Thyroid gland (tissue), 4 donors: Measurements from ENCODE around the gene FGGY.

Experiments used
- POLR2A ChIP-seq, 2 donors: fragments of 450-650 bp; IDR thresholded peaks; one replicate each; pipeline ENCODE4 v1.6.1; 2017; ENCODE audit warnings: antibody characterized with exemption in 2 of 2, mild to moderate bottlenecking in 2 of 2, moderate library complexity in 1 of 2
- TF ChIP-seq, protein P1 (sequence below), 6 experiments: fragments of 200-600 bp in 3 of 6; fragments of 450-650 bp in 3 of 6; sonication (generic) in 3 of 6; IDR thresholded peaks; one replicate each; pipeline ENCODE4 v1.5.1; 2016 to 2019; ENCODE audit warnings: antibody characterized with exemption in 6 of 6, mild to moderate bottlenecking in 2 of 6, inconsistent platforms in 1 of 6, moderate library complexity in 1 of 6

DNA sequence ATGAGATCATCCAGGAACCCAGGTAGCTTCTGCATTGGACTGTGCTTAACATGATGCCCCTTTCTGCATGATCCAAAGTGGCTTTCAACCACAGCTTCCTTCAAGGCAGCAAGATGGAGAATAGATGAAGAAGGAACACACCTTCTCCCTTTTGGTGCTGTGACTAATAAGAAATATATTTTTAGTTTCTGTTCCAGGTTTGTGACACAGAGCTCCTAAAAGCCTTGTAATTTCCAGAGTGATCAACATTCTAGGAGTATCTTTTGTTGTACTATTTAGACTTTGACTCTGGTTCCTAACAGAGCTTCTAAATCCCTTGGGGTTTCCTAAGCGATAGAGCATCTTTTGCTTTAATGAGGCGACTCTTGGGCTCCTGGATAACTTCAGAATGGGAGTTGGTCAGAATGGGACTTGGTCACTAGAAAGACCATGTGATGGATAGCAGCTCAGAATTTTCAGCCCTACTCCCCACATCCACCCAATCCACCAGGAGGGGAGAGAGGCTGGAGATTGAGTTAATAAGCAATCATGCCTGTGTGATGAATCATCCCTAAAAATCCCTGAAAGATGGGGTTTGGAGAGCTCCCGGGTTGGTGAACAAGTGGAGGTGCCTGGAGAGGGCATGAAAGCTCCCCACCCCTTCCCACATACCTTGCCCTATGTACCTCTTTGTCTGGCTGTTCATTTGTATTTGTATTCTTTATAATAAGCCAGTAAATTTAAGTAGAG is 134.8 kb downstream of the FGGY start:
- TF ChIP-seq, protein P1, sequence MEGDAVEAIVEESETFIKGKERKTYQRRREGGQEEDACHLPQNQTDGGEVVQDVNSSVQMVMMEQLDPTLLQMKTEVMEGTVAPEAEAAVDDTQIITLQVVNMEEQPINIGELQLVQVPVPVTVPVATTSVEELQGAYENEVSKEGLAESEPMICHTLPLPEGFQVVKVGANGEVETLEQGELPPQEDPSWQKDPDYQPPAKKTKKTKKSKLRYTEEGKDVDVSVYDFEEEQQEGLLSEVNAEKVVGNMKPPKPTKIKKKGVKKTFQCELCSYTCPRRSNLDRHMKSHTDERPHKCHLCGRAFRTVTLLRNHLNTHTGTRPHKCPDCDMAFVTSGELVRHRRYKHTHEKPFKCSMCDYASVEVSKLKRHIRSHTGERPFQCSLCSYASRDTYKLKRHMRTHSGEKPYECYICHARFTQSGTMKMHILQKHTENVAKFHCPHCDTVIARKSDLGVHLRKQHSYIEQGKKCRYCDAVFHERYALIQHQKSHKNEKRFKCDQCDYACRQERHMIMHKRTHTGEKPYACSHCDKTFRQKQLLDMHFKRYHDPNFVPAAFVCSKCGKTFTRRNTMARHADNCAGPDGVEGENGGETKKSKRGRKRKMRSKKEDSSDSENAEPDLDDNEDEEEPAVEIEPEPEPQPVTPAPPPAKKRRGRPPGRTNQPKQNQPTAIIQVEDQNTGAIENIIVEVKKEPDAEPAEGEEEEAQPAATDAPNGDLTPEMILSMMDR (IDR thresholded peaks at IDR 0.05): no peak
- TF ChIP-seq POLR2A (IDR thresholded peaks at IDR 0.05): no peak
